Neuronal stem cell (in vitro differentiated cells): ENCODE results near the gene PDE4B.
"Not testable (repeated sequence)": the region's sequence is repeated elsewhere in the genome, so short reads cannot be mapped to it uniquely, and the experiment has no call there.

Source experiments
- DNase-seq: peaks from one replicate; pipeline ENCODE4 v3.0.0-alpha.2; 2013; ENCODE audit warnings: low spot score
- H2AFZ ChIP-seq: one replicate; pipeline ENCODE4 v1.6.1; 2013; ENCODE audit warnings: mild to moderate bottlenecking, low read length, inconsistent platforms
- H2AK5ac ChIP-seq: 2 replicates; pipeline ENCODE4 v1.6.1; 2013; ENCODE audit warnings: low read depth, mild to moderate bottlenecking, inconsistent platforms, low read length, moderate library complexity, mixed read lengths
- H2BK120ac ChIP-seq: 2 replicates; pipeline ENCODE4 v1.6.1; 2013; ENCODE audit warnings: low read depth, mild to moderate bottlenecking, inconsistent platforms, low read length, moderate library complexity, mixed read lengths
- H2BK12ac ChIP-seq: one replicate; pipeline ENCODE4 v1.6.1; 2013; ENCODE audit warnings: low read length, inconsistent platforms
- H2BK15ac ChIP-seq: 2 replicates; pipeline ENCODE4 v1.6.1; 2013; ENCODE audit warnings: mild to moderate bottlenecking, low read length, inconsistent platforms, mixed read lengths
- H2BK5ac ChIP-seq: one replicate; pipeline ENCODE4 v1.6.1; 2013; ENCODE audit warnings: inconsistent platforms, mild to moderate bottlenecking, low read length, moderate library complexity
- H3K14ac ChIP-seq: one replicate; pipeline ENCODE4 v1.6.1; 2013; ENCODE audit warnings: low read length, inconsistent platforms
- H3K18ac ChIP-seq: 2 replicates; pipeline ENCODE4 v1.6.1; 2013; ENCODE audit warnings: low read length, inconsistent platforms
- H3K23ac ChIP-seq: 2 replicates; pipeline ENCODE4 v1.6.1; 2013; ENCODE audit warnings: low read depth, mild to moderate bottlenecking, mixed read lengths, low read length, inconsistent platforms; ENCODE audit not compliant: poor library complexity
- H3K27ac ChIP-seq: replicated peaks from 3 replicates; pipeline ENCODE4 v1.5.1; 2013; ENCODE audit warnings: low read length, inconsistent platforms
- H3K27me3 ChIP-seq, 3 experiments: 2 replicates each; pipeline ENCODE4 v1.6.1; 2013; ENCODE audit warnings: low read length in 3 of 3, mild to moderate bottlenecking in 2 of 3, inconsistent platforms in 1 of 3, low read depth in 1 of 3, mixed read lengths in 1 of 3, moderate library complexity in 1 of 3; ENCODE audit not compliant: control insufficient read depth in 3 of 3, insufficient read depth in 3 of 3
- H3K36me3 ChIP-seq, 2 donors: replicated peaks in 1 of 2; 2 replicates each; pipeline ENCODE4 v1.6.1; 2013; ENCODE audit warnings: low read length in 2 of 2; ENCODE audit not compliant: control insufficient read depth in 2 of 2, insufficient read depth in 2 of 2
- H3K4ac ChIP-seq: 2 replicates; pipeline ENCODE4 v1.6.1; 2013; ENCODE audit warnings: inconsistent platforms, mild to moderate bottlenecking, low read length, moderate library complexity
- H3K4me1 ChIP-seq, 2 donors: 1 replicate in 1 of 2; 2 replicates in 1 of 2; pipeline ENCODE4 v1.6.1; 2013; ENCODE audit warnings: low read length in 2 of 2, low read depth in 1 of 2; ENCODE audit not compliant: control insufficient read depth in 2 of 2, insufficient read depth in 1 of 2
- H3K4me2 ChIP-seq: one replicate; pipeline ENCODE4 v1.6.1; 2013; ENCODE audit warnings: mild to moderate bottlenecking, low read length, inconsistent platforms; ENCODE audit not compliant: insufficient read depth, poor library complexity, severe bottlenecking
- H3K4me3 ChIP-seq, 2 donors: 2 replicates each; pipeline ENCODE4 v1.5.1; 2013; ENCODE audit warnings: low read length in 2 of 2, mild to moderate bottlenecking in 2 of 2, inconsistent platforms in 1 of 2, moderate library complexity in 1 of 2
- H3K79me1 ChIP-seq: one replicate; pipeline ENCODE4 v1.6.1; 2013; ENCODE audit warnings: low read depth, mild to moderate bottlenecking, inconsistent platforms, low read length, moderate library complexity
- H3K9ac ChIP-seq: one replicate; pipeline ENCODE4 v1.6.1; 2013; ENCODE audit warnings: mild to moderate bottlenecking, low read depth, low read length, inconsistent platforms; ENCODE audit not compliant: poor library complexity
- H3K9me3 ChIP-seq, 2 donors: replicated peaks in 1 of 2; 2 replicates each; pipeline versions ENCODE3 to v1.6.1; 2013; ENCODE audit warnings: low read length in 2 of 2, mild to moderate bottlenecking in 2 of 2, inconsistent platforms in 1 of 2, low read depth in 1 of 2, mixed read lengths in 1 of 2, moderate library complexity in 1 of 2; ENCODE audit not compliant: control insufficient read depth in 2 of 2, insufficient read depth in 1 of 2
- H4K8ac ChIP-seq: one replicate; pipeline ENCODE4 v1.6.1; 2013; ENCODE audit warnings: low read depth, mild to moderate bottlenecking, inconsistent platforms, low read length, moderate library complexity
- H4K91ac ChIP-seq: one replicate; pipeline ENCODE4 v1.6.1; 2013; ENCODE audit warnings: low read length, low read depth, mild to moderate bottlenecking, inconsistent platforms; ENCODE audit not compliant: poor library complexity
- WGBS, 2 donors: extraction: QIAGEN DNeasy Blood & Tissue Kit; methylation state at CpG; one replicate each; pipeline ENCODE4 v1.1.7; 2013; ENCODE audit warnings: missing lambda C conversion rate in 2 of 2, mixed read lengths in 1 of 2; ENCODE audit not compliant: insufficient read length in 2 of 2, insufficient replicate concordance in 1 of 2; ENCODE audit errors: extremely low coverage in 2 of 2; 5-methylcytosine and 5-hydroxymethylcytosine counted together

Gene PDE4B

GRCh38 chr1:66095190-66095589 is 302.5 kb downstream of the PDE4B start:
- H3K36me3 ChIP-seq = no peaks in the 10 kb centered on the region
- H2BK15ac ChIP-seq = no peak overlapping the region
- no peak overlapping the region for H3K4me3 ChIP-seq
- no peak overlapping the region for H2BK120ac ChIP-seq
- H3K23ac ChIP-seq = no peak overlapping the region
- H3K18ac ChIP-seq = no peak overlapping the region
- H2AK5ac ChIP-seq = no peak overlapping the region
- no peak overlapping the region for H3K27ac ChIP-seq
- no peak overlapping the region for H3K4ac ChIP-seq
- no peak overlapping the region for H2BK5ac ChIP-seq
- H2AFZ ChIP-seq = no peak overlapping the region
- peaks cover 0 to 11% of the 10 kb centered on the region in 2 donors for H3K4me1 ChIP-seq
- H3K9ac ChIP-seq = no peak overlapping the region
- no peak overlapping the region for H2BK12ac ChIP-seq
- WGBS, 2 donors = no CpG with 5 or more reads among the region's 1 CpG
- peaks cover 0 to 5% of the 10 kb centered on the region in 2 donors for H3K9me3 ChIP-seq
- no peaks in the 10 kb centered on the region for H3K27me3 ChIP-seq
- H3K14ac ChIP-seq = no peak overlapping the region
- DNase-seq = no peak
- H4K8ac ChIP-seq = no peak overlapping the region
- H4K91ac ChIP-seq = no peak overlapping the region
- no peaks in the 10 kb centered on the region for H3K79me1 ChIP-seq
- no peak overlapping the region for H3K4me2 ChIP-seq

DNA sequence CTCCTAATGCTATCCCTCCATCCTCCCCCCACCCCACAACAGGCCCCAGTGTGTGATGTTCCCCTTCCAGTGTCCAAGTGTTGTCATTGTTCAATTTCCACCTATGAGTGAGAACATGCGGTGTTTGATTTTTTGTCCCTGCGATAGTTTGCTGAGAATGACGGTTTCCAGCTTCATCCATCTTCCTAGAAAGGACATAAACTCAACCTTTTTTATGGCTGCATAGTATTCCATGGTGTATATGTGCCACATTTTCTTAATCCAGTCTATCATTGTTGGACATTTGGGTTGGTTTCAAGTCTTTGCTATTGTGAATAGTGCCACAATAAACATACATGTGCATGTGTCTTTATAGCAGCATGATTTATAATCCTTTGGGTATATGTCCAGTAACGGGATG is 308.3 kb downstream of the PDE4B start:
- not testable (repeated sequence) for H2AFZ ChIP-seq, H2AK5ac ChIP-seq, H3K27me3 ChIP-seq, H2BK15ac ChIP-seq, H3K27ac ChIP-seq, DNase-seq, H3K36me3 ChIP-seq, H3K23ac ChIP-seq, H2BK120ac ChIP-seq, H3K9me3 ChIP-seq, H3K79me1 ChIP-seq, H3K4me3 ChIP-seq, H2BK12ac ChIP-seq, H3K4ac ChIP-seq, H3K4me2 ChIP-seq, H4K8ac ChIP-seq, H3K18ac ChIP-seq, H4K91ac ChIP-seq, H3K14ac ChIP-seq, H3K4me1 ChIP-seq, H3K9ac ChIP-seq, H2BK5ac ChIP-seq
- WGBS, 2 donors = no CpG with 5 or more reads among the region's 4 CpGs

DNA sequence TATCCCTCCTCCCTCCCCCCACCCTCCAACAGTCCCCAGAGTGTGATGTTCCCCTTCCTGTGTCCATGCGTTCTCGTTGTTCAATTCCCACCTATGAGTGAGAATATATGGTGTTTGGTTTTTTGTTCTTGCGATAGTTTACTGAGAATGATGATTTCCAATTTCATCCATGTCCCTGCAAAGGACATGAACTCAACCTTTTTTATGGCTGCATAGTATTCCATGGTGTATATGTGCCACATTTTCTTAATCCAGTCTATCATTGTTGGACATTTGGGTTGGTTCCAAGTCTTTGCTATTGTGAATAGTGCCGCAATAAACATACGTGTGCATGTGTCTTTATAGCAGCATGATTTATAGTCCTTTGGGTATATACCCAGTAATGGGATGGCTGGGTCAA is 311.4 kb downstream of the PDE4B start:
- not testable (repeated sequence) for DNase-seq, H3K27ac ChIP-seq, H4K8ac ChIP-seq, H2BK120ac ChIP-seq, H3K4me3 ChIP-seq, H3K79me1 ChIP-seq, H3K9ac ChIP-seq, H2AK5ac ChIP-seq, H2BK15ac ChIP-seq, H2BK12ac ChIP-seq, H3K36me3 ChIP-seq, H3K4me2 ChIP-seq, H3K14ac ChIP-seq, H3K4ac ChIP-seq, H2AFZ ChIP-seq, H2BK5ac ChIP-seq, H3K9me3 ChIP-seq, H3K18ac ChIP-seq, H3K23ac ChIP-seq, H4K91ac ChIP-seq, H3K27me3 ChIP-seq, H3K4me1 ChIP-seq
- no CpG with 5 or more reads among the region's 5 CpGs for WGBS, 2 donors

- H3K4me2 ChIP-seq = no peak overlapping the region
- no peak overlapping the region for H3K9ac ChIP-seq
These were observed 315.9 kb downstream of the PDE4B start for GRCh38 chr1:66108624-66109023.

More at GRCh38 chr1:66108624-66109023, 315.9 kb downstream of the PDE4B start:
- Histone ChIP-seq H2AFZ (no peak overlapping the region), H4K91ac (no peak overlapping the region), H3K4me1 (no peaks in the 10 kb centered on the region), H4K8ac (no peak overlapping the region), H3K27ac (no peak overlapping the region), H2AK5ac (no peak overlapping the region), H3K4ac (no peak overlapping the region), H3K27me3 (no peaks in the 10 kb centered on the region), H2BK5ac (no peak overlapping the region), H3K79me1 (no peaks in the 10 kb centered on the region), H2BK120ac (no peak overlapping the region), H3K36me3 (no peaks in the 10 kb centered on the region), H3K18ac (no peak overlapping the region), H3K23ac (no peak overlapping the region), H3K14ac (no peak overlapping the region), H2BK15ac (no peak overlapping the region), H2BK12ac (no peak overlapping the region), H3K4me3 (no peak overlapping the region), H3K9me3 (no peaks in the 10 kb centered on the region)
- DNase-seq = no peak
- no CpG with 5 or more reads among the region's 2 CpGs for WGBS, 2 donors
